GM18519 (cell line): ENCODE measurements around the gene TRIM9.

ENCODE experiments used
- ATAC-seq: cut with Tn5 transposase; IDR thresholded peaks from one replicate; pipeline ENCODE4 v1.9.1; 2021; ENCODE audit warnings: mild to moderate bottlenecking, moderate library complexity; ENCODE audit not compliant: unreplicated experiment, low FRiP score

The TRIM9 gene

GRCh38 chr14:51066576-51066975, 28.3 kb downstream of the TRIM9 start:
- ATAC-seq: no peak

GRCh38 chr14:51059032-51059431, 35.9 kb downstream of the TRIM9 start:
- ATAC-seq: no peak

GRCh38 chr14:51058382-51058781, 36.5 kb downstream of the TRIM9 start:
- no peak for ATAC-seq

GRCh38 chr14:51056421-51056820, 38.5 kb downstream of the TRIM9 start:
- ATAC-seq: no peak

- no peak for ATAC-seq
Measured at GRCh38 chr14:51053157-51053556, 41.7 kb downstream of the TRIM9 start.

- ATAC-seq: no peak
Measured at GRCh38 chr14:51044961-51045360, 49.9 kb downstream of the TRIM9 start.

- no peak for ATAC-seq
Measured at GRCh38 chr14:51041883-51042282, 53.0 kb downstream of the TRIM9 start.

GRCh38 chr14:51041108-51041531, 53.8 kb downstream of the TRIM9 start:
- ATAC-seq: no peak

GRCh38 chr14:51039252-51039651, 55.7 kb downstream of the TRIM9 start:
- ATAC-seq: no peak

- ATAC-seq: no peak
Measured at GRCh38 chr14:51035611-51036192, 59.2 kb downstream of the TRIM9 start.

GRCh38 chr14:51028851-51029754, 65.8 kb downstream of the TRIM9 start:
- no peak for ATAC-seq

- ATAC-seq: no peak
Measured at GRCh38 chr14:51028361-51028760, 66.5 kb downstream of the TRIM9 start.

- no peak for ATAC-seq
Measured at GRCh38 chr14:51024377-51024776, 70.5 kb downstream of the TRIM9 start.

GRCh38 chr14:51023964-51024363, 70.9 kb downstream of the TRIM9 start:
- no peak for ATAC-seq

GRCh38 chr14:51022769-51023168, 72.1 kb downstream of the TRIM9 start:
- ATAC-seq: no peak

GRCh38 chr14:51020024-51020710, 74.7 kb downstream of the TRIM9 start:
- ATAC-seq: no peak

- ATAC-seq: no peak
Measured at GRCh38 chr14:51019089-51019488, 75.8 kb downstream of the TRIM9 start.

GRCh38 chr14:51018521-51018920, 76.4 kb downstream of the TRIM9 start:
- no peak for ATAC-seq

GRCh38 chr14:51014625-51015024, 80.3 kb downstream of the TRIM9 start:
- no peak for ATAC-seq

- ATAC-seq: no peak
Measured at GRCh38 chr14:51014086-51014485, 80.8 kb downstream of the TRIM9 start.

- no peak for ATAC-seq
Measured at GRCh38 chr14:51012055-51012454, 82.8 kb downstream of the TRIM9 start.
